Measurements from ENCODE around the gene FAM222B. TPM values are rescaled to one million over a fixed set of nuclear protein-coding genes. Genes with fewer than 3 reads are reported as not detected.

Gene FAM222B
- total and polyA plus RNA-seq, 2 of the 4 experiments (the other 2 are of a cell fraction): 2.5 to 10.8 TPM

DNA sequence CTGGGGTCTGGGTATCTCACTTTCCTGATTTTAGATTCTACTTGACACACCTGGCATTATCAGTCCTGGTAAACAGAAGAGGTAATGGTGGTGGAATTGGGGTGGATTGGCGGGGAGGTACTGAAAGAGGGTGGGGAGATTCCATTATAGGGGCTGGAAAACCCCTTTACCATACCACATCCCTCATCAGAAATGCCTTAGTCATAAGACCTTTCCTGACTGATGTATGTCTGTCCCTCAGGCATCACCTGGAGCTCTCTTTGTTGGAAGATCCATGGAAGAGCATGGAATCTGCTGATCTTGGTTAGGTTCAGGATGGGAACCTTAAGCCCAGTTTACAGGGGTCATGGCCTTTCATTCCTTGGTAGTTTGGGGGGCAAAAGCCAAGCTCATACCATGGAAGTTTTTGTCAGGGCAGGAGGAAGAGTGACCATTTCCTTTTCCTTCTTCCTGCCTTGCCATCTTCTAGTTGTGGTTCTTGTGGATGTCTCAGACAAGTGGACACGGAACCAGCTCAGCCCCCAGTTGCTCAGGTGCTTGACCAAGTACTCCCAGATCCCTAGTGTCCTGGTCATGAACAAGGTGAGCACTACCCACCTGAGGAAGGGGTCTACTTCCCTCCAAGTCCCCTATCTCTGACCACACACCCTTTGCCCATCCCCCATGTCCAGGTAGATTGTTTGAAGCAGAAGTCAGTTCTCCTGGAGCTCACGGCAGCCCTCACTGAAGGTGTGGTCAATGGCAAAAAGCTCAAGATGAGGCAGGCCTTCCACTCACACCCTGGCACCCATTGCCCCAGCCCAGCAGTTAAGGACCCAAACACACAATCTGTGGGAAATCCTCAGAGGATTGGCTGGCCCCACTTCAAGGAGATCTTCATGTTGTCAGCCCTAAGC lies 15.6 kb upstream of the FAM222B start:
- no peak overlapping the region for H3K27ac ChIP-seq (ENCODE audit: insufficient read depth, low read length)
- H3K9me3 ChIP-seq (ENCODE audit: control insufficient read depth, insufficient read depth, low read length): no peaks in the 10 kb centered on the region
- WGBS, 2 experiments (ENCODE audit: extremely low coverage in 2 of 2, insufficient read length in 1 of 2): no CpG with 5 or more reads among the region's 3 CpGs
- BruUV-seq (replicated peaks): no TSS peak
- dilution Hi-C loops (cut with HindIII; ENCODE audit: low sequenced_read_pairs, unreplicated experiment): no loop called here
- no peak for TF ChIP-seq CEBPB (IDR thresholded peaks at IDR 0.05; ENCODE audit: low read depth, low read length)
- no peak for TF ChIP-seq RCOR1 (IDR thresholded peaks at IDR 0.05; ENCODE audit: insufficient replicate concordance, low read length)
- TF ChIP-seq SMC3 (IDR thresholded peaks at IDR 0.05; ENCODE audit: low read depth, low read length): no peak
- no peak for TF ChIP-seq POLR2A (IDR thresholded peaks at IDR 0.05; ENCODE audit: low read depth, low read length)
- no peak for TF ChIP-seq MXI1 (IDR thresholded peaks at IDR 0.05; ENCODE audit: borderline replicate concordance, low read depth, low read length)
- no peak for TF ChIP-seq RFX5 (IDR thresholded peaks at IDR 0.05; ENCODE audit: low read depth, low read length)
- no peak for TF ChIP-seq FOS (IDR thresholded peaks at IDR 0.05; ENCODE audit: low read depth, low read length)
- no peak for TF ChIP-seq NFE2L2 (IDR thresholded peaks at IDR 0.05; ENCODE audit: low read depth, low read length)
- TF ChIP-seq RAD21 (IDR thresholded peaks at IDR 0.05; ENCODE audit: low read length): no peak
- no peak for TF ChIP-seq MAZ (IDR thresholded peaks at IDR 0.05; ENCODE audit: borderline replicate concordance, low read depth, low read length)
- H4K20me1 ChIP-seq (ENCODE audit: insufficient read depth, low read length): no peaks in the 10 kb centered on the region
- H2AFZ ChIP-seq (replicated peaks; ENCODE audit: low read length, poor library complexity): no peak overlapping the region
- no peak overlapping the region for H3K4me2 ChIP-seq (ENCODE audit: low read depth, low read length)
- intact Hi-C loops (cut with micrococcal nuclease): loop anchor here (5.0 kb wide), 1 partner anchor 96 kb away; no protein-coding TSS in a partner anchor
- H2BK5ac ChIP-seq (ENCODE audit: low read depth, low read length, poor library complexity, severe bottlenecking): no peak overlapping the region
- H2BK20ac ChIP-seq (ENCODE audit: low read depth, low read length): no peak overlapping the region
- POLR2A ChIA-PET (ENCODE audit: unreplicated experiment): interaction anchor here (0.6 kb wide), 1 partner anchor 399 kb away, joined by 3 read pairs; no protein-coding TSS in a partner anchor
- peaks cover 15 to 16% of the 10 kb centered on the region in 2 experiments for H3K79me1 ChIP-seq (ENCODE audit: low read depth in 1 of 2, low read length in 2 of 2)
- peaks cover 26% of the 10 kb centered on the region for H3K36me3 ChIP-seq (ENCODE audit: control insufficient read depth, insufficient read depth, low read length)
- no peak overlapping the region for H2BK15ac ChIP-seq (ENCODE audit: low read depth, low read length)
- H3K9me1 ChIP-seq (ENCODE audit: insufficient read depth, low read length): peaks cover 4% of the 10 kb centered on the region; the same call in 1 of the 2 replicates
- no peak overlapping the region for H3K23ac ChIP-seq (ENCODE audit: low read depth, low read length)
- H2BK120ac ChIP-seq (ENCODE audit: low read depth, low read length): no peak overlapping the region
- no peak overlapping the region for H3K4me3 ChIP-seq (ENCODE audit: insufficient read depth, low read depth, low read length)
- no peak overlapping the region for H3K18ac ChIP-seq (ENCODE audit: low read depth, low read length)
- no peak overlapping the region for H3K56ac ChIP-seq (ENCODE audit: extremely low read depth, insufficient read depth, low read length)
- no peaks in the 10 kb centered on the region for H3K27me3 ChIP-seq (ENCODE audit: control insufficient read depth, insufficient read depth, low read length)
- no peak overlapping the region for H3K4ac ChIP-seq (ENCODE audit: low read depth, low read length)
- H2AK9ac ChIP-seq (replicated peaks; ENCODE audit: low read depth, low read length, poor library complexity): no peak overlapping the region
- H2AK5ac ChIP-seq (ENCODE audit: low read depth, low read length): no peak overlapping the region
- DNase-seq (no peak), ATAC-seq (ENCODE audit: low read depth) (no peak)
- no peak overlapping the region for H4K8ac ChIP-seq (ENCODE audit: low read depth in 2 of 2, low read length in 2 of 2)
- H4K91ac ChIP-seq (ENCODE audit: insufficient read depth, low read depth, low read length): no peak overlapping the region
- CTCF ChIA-PET: interaction anchor here (0.5 kb wide), 1 partner anchor 211 kb away, joined by 6 read pairs; no protein-coding TSS in a partner anchor
- H3K14ac ChIP-seq (replicated peaks; ENCODE audit: low read depth, low read length): no peak overlapping the region
- H3K4me1 ChIP-seq (ENCODE audit: control insufficient read depth, insufficient read depth, low read length): no peaks in the 10 kb centered on the region
- in situ Hi-C loops (cut with MboI; ENCODE audit: low sequenced_read_pairs): no loop called here
- H3K9ac ChIP-seq (ENCODE audit: low read depth, low read length): no peak overlapping the region
- H4K5ac ChIP-seq (ENCODE audit: low read depth, low read length): no peak overlapping the region

All from IMR-90 (cell line).